Type B pancreatic cell (in vitro differentiated cells): Measurements from ENCODE around the gene CLCN6. TPM values are rescaled to one million over a fixed set of nuclear protein-coding genes. Genes with fewer than 3 reads are reported as not detected.

Experiments
- DNase-seq: peaks from one replicate; pipeline ENCODE4 v3.0.0; 2021; ENCODE audit warnings: mixed read lengths; ENCODE audit not compliant: unreplicated experiment; ENCODE audit errors: extremely low spot score
- H3K27ac Mint-ChIP-seq: 2 replicates; pipeline ENCODE4 v1.8.0; 2021; ENCODE audit warnings: mild to moderate bottlenecking, mixed read lengths
- H3K27me3 Mint-ChIP-seq: 2 replicates; pipeline ENCODE4 v1.8.0; 2021; ENCODE audit warnings: mixed read lengths
- H3K36me3 Mint-ChIP-seq: 2 replicates; pipeline ENCODE4 v1.8.0; 2021; ENCODE audit warnings: mixed read lengths
- H3K4me1 Mint-ChIP-seq: one replicate; pipeline ENCODE4 v1.8.0; 2021; ENCODE audit warnings: mixed read lengths; ENCODE audit not compliant: unreplicated experiment
- H3K4me3 Mint-ChIP-seq: 2 replicates; pipeline ENCODE4 v1.8.0; 2021; ENCODE audit warnings: mild to moderate bottlenecking, mixed read lengths
- H3K9me3 Mint-ChIP-seq: 2 replicates; pipeline ENCODE4 v1.8.0; 2021; ENCODE audit warnings: mixed read lengths
- total RNA-seq: library from RNA; stranded (reverse); gene quantifications from 2 replicates; pipeline ENCODE4 v1.2.1, GENCODE V29; 2021; ENCODE audit warnings: low replicate concordance
- TF ChIP-seq, protein P1 (sequence below): fragments of 200-600 bp; sonication (generic); conservative IDR thresholded peaks from 2 replicates; pipeline ENCODE4 v1.5.0; 2021; ENCODE audit warnings: antibody characterized with exemption, mild to moderate bottlenecking

The CLCN6 gene
- total RNA-seq, 1 donor from 2014 or later, result 31.1 TPM

DNA sequence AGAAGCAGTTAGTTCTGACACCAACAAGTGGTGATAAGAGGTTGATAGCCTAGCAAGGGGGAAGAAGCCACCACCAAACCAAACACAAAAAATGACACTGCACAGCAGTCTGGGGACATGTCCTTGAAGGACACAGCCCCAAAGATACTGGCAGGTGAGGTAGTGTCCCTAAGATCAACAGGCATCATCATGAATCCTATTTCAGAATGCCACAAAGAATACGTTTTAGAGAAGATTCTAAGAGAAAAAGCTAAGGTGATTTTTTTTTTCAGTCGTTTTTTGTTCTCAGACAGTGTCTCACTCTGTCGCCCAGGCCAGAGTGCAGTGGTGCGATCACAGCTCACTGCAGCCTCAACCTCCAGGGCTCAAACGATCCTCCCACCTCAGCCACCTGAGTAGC lies 19.8 kb upstream of the CLCN6 start:
- Mint-ChIP-seq H3K27me3 (no peaks in the 10 kb centered on the region), H3K4me1 (no peaks in the 10 kb centered on the region), H3K27ac (peak overlapping the region; percentile 79), H3K36me3 (peaks cover 3% of the 10 kb centered on the region), H3K4me3 (no peak overlapping the region), H3K9me3 (no peaks in the 10 kb centered on the region)
- TF ChIP-seq, protein P1, sequence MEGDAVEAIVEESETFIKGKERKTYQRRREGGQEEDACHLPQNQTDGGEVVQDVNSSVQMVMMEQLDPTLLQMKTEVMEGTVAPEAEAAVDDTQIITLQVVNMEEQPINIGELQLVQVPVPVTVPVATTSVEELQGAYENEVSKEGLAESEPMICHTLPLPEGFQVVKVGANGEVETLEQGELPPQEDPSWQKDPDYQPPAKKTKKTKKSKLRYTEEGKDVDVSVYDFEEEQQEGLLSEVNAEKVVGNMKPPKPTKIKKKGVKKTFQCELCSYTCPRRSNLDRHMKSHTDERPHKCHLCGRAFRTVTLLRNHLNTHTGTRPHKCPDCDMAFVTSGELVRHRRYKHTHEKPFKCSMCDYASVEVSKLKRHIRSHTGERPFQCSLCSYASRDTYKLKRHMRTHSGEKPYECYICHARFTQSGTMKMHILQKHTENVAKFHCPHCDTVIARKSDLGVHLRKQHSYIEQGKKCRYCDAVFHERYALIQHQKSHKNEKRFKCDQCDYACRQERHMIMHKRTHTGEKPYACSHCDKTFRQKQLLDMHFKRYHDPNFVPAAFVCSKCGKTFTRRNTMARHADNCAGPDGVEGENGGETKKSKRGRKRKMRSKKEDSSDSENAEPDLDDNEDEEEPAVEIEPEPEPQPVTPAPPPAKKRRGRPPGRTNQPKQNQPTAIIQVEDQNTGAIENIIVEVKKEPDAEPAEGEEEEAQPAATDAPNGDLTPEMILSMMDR, result no peak
- DNase-seq, result no peak

DNA sequence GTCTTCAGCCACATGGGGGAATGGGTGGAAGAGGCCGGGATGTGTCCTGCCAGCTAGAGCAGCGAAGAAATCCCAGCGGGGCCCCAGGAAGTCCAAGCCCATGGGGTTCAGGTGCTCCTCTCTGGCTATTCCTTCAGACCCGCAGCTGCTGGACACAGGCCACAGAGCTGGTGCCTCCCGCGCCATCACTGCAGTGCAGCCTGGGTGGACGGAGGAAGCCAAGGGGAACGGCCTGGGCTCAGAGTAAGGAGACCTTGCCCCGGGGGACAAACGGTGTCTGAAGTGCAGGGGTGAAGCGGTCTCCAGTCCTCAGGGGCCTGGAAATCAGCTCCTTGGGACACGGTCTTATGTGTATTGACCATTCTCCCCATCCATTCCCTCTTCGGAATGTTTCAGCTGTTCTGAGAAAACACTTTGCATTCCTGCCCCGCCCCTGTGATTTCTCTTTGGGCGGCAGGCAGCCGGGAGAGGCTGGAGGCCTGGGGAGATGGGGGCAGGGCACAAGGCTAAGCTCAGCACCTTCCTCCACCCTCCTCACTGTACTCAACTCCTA lies 18.7 kb upstream of the CLCN6 start:
- peaks cover 8% of the 10 kb centered on the region for H3K36me3 Mint-ChIP-seq
- no peaks in the 10 kb centered on the region for H3K9me3 Mint-ChIP-seq
- H3K4me1 Mint-ChIP-seq, result peaks cover 9% of the 10 kb centered on the region
- peak overlapping the region; percentile 79 for H3K27ac Mint-ChIP-seq
- H3K27me3 Mint-ChIP-seq, result no peaks in the 10 kb centered on the region
- TF ChIP-seq, protein P1, result no peak
- DNase-seq, result no peak
- no peak overlapping the region for H3K4me3 Mint-ChIP-seq

DNA sequence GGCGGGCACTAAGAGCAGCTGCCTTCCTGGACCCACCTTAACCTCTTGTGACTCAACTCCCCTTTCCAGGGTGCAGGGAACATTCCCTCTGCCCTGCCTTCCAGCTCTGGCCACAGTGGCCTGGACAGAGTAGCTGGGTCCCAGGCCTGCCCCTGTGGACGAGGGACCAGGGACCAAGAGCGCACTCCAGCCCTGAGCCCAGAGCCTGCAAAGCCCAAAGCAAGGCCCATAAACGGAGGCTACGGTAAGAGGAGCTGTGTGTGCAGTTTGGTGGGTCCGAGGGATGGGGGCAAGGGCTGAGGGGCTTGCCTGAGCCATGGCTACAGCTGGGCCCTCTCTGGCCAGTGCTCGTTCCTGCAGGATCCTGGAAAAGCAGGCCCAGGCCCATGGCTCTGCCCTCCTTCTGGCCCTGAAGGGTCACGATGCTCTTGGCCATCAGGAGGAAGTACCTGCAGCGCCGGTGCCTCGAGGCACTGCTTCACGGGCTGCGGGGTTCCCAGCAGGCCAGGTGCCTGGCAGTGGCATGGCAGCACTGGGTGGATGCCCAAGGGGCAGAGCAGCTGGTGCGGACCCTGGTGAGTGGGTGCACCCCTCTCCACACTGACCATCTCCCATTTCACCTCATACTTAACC lies 18.1 kb upstream of the CLCN6 start:
- H3K4me1 Mint-ChIP-seq, result peaks cover 9% of the 10 kb centered on the region
- no peak overlapping the region for H3K4me3 Mint-ChIP-seq
- no peaks in the 10 kb centered on the region for H3K9me3 Mint-ChIP-seq
- H3K27ac Mint-ChIP-seq, result peak overlapping the region; percentile 79
- H3K36me3 Mint-ChIP-seq, result peaks cover 13% of the 10 kb centered on the region
- DNase-seq, result no peak
- TF ChIP-seq, protein P1, result no peak
- no peaks in the 10 kb centered on the region for H3K27me3 Mint-ChIP-seq

DNA sequence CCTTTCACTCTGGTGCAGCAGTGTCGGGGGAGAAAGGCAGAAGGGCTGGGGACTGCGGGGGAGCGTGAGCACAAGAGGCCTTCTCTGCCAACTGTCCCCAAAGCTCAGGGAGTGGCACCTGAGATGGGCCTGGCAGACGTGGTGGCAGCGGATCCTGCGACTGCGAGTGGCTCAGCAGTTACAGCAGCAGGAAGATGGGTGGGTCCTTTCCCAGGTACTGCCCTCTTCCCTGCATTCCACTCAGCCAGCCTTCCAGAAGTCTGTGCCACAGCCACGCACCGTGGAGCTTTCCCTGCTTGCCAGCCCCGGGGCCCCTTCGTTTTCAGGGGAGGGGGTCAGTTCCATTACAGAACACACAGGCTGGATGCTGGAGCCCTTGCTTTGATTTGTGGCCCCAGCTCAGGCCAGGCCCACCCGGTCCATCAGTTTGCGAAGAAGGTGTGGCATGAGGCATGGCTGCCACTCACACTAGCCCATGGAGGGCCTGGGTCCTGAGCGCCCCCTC lies 17.4 kb upstream of the CLCN6 start:
- no peak overlapping the region for H3K27ac Mint-ChIP-seq
- no peaks in the 10 kb centered on the region for H3K27me3 Mint-ChIP-seq
- TF ChIP-seq, protein P1, result no peak
- no peak for DNase-seq
- H3K36me3 Mint-ChIP-seq, result peaks cover 13% of the 10 kb centered on the region
- peaks cover 9% of the 10 kb centered on the region for H3K4me1 Mint-ChIP-seq
- no peak overlapping the region for H3K4me3 Mint-ChIP-seq
- no peaks in the 10 kb centered on the region for H3K9me3 Mint-ChIP-seq

DNA sequence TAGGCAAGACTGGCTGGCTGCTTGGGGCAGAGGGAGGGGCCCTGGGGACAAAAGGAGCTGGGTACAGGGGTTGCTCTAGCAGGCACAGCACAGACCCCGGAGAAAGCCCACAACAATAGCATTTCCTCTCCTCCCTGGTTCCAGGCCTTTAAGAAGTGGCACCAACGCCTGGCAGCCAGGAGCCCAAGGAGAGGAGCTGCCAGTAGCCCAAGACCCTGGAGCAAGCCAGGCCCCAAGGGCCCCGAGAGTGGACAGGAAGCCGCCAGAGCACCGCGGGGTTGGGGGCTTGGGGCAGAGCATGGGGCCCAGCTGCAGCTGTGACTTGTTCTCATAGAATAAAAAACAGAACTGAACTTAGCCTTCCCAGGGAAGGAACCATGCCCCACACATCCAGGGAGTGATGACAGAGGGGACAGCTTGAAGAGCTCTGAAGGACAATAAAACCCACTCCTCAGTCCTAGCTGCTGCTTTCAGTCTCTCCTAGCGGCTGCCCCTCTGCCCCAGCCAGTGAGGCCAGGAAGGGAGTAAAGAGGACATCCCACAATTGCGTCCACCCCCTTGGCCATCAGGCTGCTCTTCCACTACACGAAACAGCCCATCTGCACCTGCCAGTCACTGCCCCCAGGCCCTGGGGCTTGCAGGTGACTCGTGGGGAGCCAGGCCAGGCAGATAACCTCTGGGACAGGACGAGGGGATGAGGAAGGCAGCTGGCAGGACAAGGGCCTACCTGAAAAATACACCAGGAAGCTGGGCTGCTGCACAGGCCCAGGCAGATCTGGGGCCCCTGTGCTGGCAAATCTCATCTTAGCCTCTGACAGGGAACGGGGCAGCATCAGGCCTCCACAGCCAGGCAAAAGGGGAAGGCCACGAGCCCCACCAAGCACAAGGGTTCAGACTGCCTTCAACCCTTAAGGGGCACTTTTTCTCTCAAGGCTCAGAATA lies 16.6 kb upstream of the CLCN6 start:
- H3K27me3 Mint-ChIP-seq, result no peaks in the 10 kb centered on the region
- TF ChIP-seq, protein P1, result no peak
- no peaks in the 10 kb centered on the region for H3K9me3 Mint-ChIP-seq
- H3K27ac Mint-ChIP-seq, result peak overlapping the region; percentile 86
- no peak overlapping the region for H3K4me3 Mint-ChIP-seq
- peaks cover 13% of the 10 kb centered on the region for H3K36me3 Mint-ChIP-seq
- H3K4me1 Mint-ChIP-seq, result peaks cover 9% of the 10 kb centered on the region
- DNase-seq, result no peak
